Inferior parietal cortex (tissue), 1 donor: ENCODE measurements around the gene TTL.
"Not testable (repeated sequence)": the region's sequence is repeated elsewhere in the genome, so short reads cannot be mapped to it uniquely, and the experiment has no call there.

ENCODE experiments used
- DNase-seq: peaks from one replicate; pipeline ENCODE4 v3.0.0-alpha.2; 2016; ENCODE audit errors: extremely low spot score

Gene TTL

GRCh38 chr2:112520234-112520783 lies 38.4 kb downstream of the TTL start:
- DNase-seq: no peak

DNA sequence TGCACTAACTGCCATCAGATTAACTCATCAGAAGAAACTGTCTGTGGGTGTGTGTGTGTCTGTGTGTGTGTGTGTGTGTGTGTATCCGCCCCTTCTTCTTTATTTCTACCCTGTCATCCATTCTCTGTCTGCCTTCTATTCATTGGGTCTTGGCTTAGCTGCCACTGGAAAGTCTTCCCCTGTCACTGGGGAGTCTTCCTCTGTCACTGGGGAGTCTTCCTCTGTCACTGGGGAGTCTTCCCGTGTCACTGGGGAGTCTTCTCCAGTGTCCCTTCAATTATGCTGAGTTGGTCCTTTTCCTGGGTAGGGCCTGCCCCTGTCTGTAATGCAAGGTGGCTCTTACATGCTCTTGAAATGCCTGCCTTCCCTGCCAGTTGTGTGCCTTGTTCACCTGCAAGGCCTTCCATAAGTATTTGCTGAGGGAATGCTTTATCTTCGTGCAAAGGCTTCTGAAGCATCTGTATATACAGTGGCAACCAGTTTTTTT lies 41.4 kb downstream of the TTL start:
- no peak for DNase-seq

- not testable (repeated sequence) for DNase-seq
Measured at GRCh38 chr2:112524276-112524675, 42.3 kb downstream of the TTL start.

DNA sequence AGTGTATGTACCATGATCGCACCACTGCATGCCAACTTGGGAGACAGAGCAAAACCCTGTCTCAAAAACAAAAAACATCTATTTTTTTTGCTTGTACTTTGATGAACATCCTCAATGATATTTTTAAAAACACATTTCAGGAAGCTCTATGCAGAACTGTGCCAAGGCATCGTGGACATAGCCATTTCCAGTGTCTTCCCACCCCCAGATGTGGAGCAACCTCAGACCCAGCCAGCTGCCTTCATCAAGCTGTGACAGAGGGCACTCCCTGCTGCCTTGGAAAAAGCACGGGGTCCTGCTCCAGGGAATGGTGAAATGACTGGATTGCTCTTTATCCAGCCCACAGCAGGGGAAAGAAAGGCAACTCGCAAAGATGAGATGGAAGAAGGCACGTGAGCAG lies 46.6 kb downstream of the TTL start:
- DNase-seq: no peak

DNA sequence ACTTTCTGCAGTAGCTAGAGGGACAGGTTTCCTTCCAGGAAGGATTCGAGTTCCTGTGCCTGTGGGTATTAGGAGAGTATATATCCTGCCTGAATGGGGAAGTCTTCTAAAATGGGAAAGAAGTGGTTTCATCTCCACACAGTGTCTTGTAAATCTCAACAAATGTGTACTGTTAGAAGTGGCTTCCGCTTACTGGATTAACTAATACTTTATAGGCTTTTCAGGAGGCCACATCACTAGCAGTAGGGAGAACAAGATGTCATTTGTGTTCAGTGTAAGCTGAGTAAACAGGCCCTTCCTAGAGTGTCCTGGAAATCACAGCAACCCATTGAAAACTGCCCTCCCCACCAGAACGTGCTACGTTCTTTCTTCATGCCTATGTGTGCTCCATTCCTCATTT lies 47.8 kb downstream of the TTL start:
- peak; percentile 25 for DNase-seq

DNA sequence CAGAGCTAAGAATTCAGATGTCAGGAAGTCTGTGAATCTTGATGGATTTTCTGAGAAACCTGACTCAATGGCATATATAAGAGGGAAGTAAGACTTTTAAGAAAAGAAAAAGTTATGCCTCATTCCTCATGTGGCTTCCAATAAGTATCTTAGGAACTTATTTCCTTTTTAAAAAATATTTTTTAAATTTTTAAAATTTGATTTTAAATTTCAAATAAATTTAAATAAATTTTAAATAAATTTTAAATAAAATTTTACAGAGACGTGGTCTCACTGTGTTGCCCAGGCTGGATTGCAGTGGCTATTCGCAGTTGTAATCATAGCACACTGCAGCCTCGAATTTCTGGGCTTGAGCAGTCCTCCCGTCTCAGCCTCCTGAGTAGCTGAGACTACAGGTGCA lies 48.8 kb downstream of the TTL start:
- no peak for DNase-seq

DNA sequence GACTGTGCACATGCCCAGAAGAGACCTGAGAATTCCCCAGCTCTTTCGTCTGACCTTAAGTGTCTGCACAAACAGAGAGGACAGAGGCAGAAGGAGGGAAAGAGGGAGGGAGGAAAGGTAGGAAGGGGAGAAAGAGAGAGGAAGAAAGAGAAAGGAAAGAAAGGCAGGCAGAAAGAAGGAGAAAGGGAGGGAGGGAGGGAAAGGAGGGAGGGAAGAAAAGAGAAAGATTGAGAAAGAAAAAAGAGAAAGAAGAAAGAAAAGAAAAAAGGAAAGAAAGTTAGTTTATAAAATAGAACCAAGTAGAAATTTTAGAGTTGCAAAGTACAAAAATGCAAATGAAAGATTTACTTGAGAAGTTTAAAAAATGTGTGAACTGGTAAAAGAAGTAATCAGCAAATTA lies 52.9 kb downstream of the TTL start:
- DNase-seq: no peak

- not testable (repeated sequence) for DNase-seq
Measured at GRCh38 chr2:112536665-112537064, 54.7 kb downstream of the TTL start.

DNA sequence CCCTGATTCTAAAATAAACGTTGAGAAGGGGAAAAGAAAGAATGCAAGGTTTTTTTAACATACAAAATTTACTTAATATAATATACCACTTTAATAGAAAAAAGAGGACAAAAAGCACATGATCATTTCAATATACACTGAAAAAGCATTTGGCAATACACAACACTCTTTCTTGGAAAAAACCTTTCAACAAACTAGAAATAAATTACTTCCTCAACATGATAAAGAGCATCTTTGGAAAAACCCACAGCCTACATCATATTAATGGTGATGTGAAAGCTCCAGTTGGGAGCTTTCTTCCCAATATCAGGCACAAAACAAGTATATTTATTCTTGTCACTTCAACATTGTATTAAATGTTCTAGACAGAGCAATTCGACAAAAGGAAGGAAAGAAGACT lies 57.4 kb downstream of the TTL start:
- no peak for DNase-seq

- DNase-seq: no peak
Measured at GRCh38 chr2:112540906-112541305, 59.0 kb downstream of the TTL start.

DNA sequence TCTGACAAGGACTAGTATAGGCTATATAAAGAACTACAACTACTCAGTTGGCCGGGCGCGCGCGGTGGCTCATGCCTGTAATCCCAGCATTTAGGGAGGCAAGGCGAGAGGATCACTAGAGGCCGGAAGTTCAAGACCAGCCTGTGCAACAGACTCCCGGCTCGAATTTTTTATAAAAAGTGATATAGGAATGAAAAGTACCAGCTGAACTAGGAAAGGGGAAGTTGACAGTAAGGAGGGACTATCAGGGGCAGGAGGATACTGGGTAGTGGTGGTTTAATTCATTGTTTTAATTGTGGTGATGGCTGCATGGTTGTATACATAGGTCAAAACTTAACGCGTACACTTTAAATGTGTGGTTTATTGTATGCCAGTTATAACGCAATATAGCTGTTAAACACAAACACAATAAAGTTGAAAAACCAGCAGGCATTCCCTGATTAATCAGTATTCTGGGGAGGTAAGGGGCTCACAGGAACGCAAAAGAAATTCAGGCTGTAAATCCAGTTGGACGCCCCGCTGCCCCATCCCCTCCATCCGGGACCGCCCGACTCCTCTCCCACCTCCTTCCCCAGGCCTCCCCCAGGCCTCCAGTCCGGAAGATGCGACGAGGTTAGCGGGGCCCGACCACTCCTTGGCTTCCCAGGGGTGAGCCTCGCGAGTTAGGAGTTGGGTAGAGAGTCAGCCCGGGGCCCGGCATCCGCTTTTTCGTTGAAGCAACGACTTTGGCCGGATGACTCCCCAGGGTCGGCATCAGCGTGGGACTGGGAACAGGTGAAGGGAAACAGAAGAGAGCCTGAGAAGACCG lies 59.6 kb downstream of the TTL start:
- DNase-seq: no peak

DNA sequence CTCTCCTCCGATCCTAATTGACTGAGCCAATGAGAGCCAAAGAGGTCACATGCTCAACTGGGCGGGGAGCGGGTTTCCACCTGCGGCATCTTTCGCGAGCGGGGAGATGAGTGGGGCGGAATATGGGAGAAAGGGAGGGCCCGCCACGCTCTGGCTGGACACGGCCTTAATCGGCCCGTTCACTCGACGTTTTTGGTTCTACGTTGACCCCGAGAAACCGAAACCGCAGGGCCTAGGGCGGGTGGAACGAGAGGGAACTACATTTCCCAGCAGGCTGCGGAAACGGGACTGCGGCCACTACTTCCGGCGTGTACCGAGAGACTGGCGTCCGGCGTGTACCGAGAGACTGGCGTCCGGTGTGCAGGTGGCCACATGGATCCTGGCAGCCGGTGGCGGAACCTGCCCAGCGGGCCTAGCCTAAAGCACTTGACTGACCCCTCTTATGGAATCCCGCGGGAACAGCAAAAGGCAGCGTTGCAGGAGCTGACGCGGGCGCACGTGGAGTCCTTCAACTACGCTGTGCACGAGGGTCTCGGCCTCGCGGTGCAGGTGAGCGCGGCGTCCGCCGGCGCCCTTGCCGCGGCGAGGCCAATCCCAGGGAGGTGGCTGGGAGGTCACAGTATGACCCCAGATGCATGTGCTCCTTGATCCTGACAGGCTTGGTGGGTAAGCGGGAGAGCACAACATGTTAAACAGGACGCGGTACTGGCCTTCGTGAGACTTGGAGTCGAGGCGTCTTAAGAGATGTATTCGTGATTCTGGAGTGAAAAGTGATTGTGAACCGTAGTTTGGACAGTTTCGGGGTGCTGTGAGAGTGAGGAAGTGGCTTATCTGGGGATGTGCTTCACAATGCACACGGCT lies 60.4 kb downstream of the TTL start, which contains the start of gene POLR1B:
Gene POLR1B, plus strand, starts transcription at position 343 of the 861 bp plus-strand sequence. Its CDS starts 30 bp downstream, at position 373.
- peak; percentile 91 for DNase-seq

DNA sequence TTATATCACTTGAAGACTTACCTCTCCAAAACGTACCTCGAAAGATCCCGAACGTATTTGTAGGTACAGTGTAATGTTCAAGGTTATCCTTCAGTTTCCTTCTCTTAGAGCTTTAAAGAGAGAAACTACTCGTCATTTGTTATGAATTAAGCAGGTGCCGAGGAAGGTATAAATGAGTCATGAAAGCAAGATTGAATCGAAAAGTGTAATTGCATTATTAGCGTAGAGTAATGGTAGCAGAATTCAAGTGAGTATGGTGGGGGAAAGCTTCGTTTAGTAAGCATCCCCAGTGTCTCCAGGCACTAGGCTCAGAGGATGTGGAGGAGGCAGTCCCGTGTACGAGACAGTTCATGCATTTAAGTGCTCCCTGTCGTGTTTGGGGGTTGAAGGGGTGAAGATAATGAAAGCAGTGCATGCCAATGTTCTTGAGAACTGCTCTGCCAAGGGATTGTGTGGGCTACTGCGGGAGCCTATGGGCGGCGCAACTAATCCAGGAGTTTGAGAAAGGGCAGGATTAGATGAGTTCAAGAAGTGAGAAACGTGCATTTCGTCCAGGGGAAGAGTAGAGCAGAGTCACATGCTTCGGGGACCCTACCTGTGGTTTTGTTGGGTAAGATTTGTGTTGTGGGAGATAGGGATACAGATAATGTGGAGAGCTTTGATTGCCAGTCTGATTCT lies 61.2 kb downstream of the TTL start:
- peak; percentile 22 for DNase-seq

DNA sequence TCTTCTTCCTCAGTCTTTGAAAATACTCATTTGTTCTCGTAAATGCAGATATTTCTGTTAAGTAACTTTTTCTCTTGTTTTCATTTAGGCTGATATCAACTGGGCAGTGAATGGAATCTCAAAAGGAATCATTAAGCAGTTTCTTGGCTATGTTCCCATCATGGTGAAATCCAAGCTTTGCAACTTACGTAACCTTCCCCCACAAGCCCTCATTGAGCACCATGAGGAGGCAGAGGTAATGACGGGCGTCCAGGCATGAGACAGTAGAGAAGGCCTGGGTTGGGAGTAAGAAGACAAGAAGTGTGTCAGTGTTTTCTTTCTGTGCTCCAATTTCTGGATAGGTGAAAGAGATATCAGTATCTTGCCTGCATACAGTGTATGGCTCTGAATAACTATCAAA lies 65.4 kb downstream of the TTL start:
- DNase-seq: no peak

DNA sequence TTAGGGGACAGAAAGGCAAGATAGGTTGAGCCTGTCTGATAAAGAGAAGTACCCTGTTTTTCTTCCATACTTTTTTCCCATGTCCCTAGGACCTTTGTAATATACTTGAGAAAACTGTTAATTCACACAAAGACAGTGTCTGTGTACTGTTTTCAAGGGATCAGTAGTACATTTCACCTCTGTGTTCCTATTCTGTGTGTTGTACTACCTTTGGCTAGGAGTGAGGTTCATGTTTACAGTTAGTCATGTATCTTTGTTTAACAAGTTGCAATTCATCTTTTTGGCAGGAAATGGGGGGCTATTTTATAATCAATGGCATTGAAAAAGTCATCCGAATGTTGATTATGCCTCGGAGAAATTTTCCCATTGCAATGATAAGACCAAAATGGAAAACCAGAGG lies 67.0 kb downstream of the TTL start:
- DNase-seq: no peak

DNA sequence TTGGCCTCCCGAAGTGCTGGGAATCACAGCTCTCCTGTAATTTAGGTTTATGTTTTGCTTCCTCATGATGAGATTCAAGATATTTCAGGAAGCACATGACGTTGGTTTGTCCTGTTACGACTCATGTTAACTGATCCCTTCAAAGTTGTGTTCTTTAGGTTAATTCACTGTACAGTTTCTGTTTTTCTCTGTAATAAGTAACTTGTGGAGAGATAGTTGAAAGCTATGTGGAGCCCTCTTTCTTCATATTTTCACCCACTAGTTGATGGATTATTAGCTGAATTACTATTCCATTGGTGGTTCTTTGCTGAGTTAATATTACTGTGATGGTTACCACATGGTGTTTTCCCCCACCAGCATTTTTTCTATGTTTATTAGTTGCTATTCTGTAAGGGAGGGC lies 84.1 kb downstream of the TTL start:
- DNase-seq: no peak

GRCh38 chr2:112566508-112566907 lies 84.6 kb downstream of the TTL start:
- DNase-seq: not testable (repeated sequence)

GRCh38 chr2:112572005-112572404 lies 90.0 kb downstream of the TTL start:
- DNase-seq: no peak

- no peak for DNase-seq
Measured at GRCh38 chr2:112577756-112578155, 95.8 kb downstream of the TTL start.

- peak; percentile 48 for DNase-seq
Measured at GRCh38 chr2:112579241-112579640, 97.3 kb downstream of the TTL start.

GRCh38 chr2:112580084-112580483 lies 98.1 kb downstream of the TTL start:
- no peak for DNase-seq

GRCh38 chr2:112582314-112582746 lies 100.4 kb downstream of the TTL start:
- peak; percentile 63 for DNase-seq
